ENCODE results near the gene PRKCG.

The PRKCG gene

DNA sequence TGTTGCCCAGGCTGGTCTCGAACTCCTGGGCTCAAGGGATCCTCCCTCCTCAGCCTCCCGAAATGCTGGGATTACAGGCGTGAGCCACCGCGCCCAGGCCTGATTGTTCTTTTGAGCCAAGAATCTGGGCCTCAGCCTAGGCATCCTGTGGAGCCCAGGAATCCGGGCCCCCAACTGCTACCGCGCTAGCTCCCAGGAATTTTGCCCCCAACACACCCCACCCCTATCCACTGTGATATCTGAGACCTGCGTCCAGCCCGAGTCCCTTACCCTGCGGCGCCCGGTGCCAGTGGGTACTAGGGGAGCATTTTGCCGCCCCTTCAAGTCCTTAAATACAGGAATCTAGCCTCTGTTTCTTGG, 15.2 kb upstream of the PRKCG start:
- H3K79me1 ChIP-seq (ENCODE audit: low read depth, low read length): peaks cover 2% of the 10 kb centered on the region
- WGBS, 2 donors (ENCODE audit: extremely low coverage in 2 of 2, insufficient read length in 2 of 2, insufficient replicate concordance in 1 of 2): no CpG with 5 or more reads among the region's 14 CpGs
- peak overlapping the region; percentile 99 for H2BK5ac ChIP-seq (ENCODE audit: low read length)
- H3K18ac ChIP-seq (ENCODE audit: low read length): peak overlapping the region; percentile 93
- no peak overlapping the region for H2BK12ac ChIP-seq (ENCODE audit: low read length)
- H3K4me2 ChIP-seq (ENCODE audit: insufficient read depth, low read length, poor library complexity, severe bottlenecking): peak overlapping the region; percentile 79
- H2BK15ac ChIP-seq (ENCODE audit: low read length): peak overlapping the region; percentile 19
- H4K8ac ChIP-seq (ENCODE audit: low read depth, low read length): no peak overlapping the region
- peak overlapping the region; percentile 69 to 85 for H3K4me3 ChIP-seq (ENCODE audit: low read length in 2 of 2)
- no peaks in the 10 kb centered on the region for H3K27me3 ChIP-seq (ENCODE audit: control insufficient read depth in 3 of 3, insufficient read depth in 3 of 3, low read depth in 1 of 3, low read length in 3 of 3)
- DNase-seq (ENCODE audit: low spot score): no peak
- peak overlapping the region; percentile 80 for H3K9ac ChIP-seq (ENCODE audit: low read depth, low read length, poor library complexity)
- no peak overlapping the region for H4K91ac ChIP-seq (ENCODE audit: low read depth, low read length, poor library complexity)
- peak overlapping the region; percentile 94 for H2AK5ac ChIP-seq (ENCODE audit: low read depth, low read length)
- no peak overlapping the region for H3K14ac ChIP-seq (ENCODE audit: low read length)
- H3K4me1 ChIP-seq (ENCODE audit: control insufficient read depth in 2 of 2, insufficient read depth in 1 of 2, low read depth in 1 of 2, low read length in 2 of 2): peaks cover 8 to 15% of the 10 kb centered on the region in 2 donors
- peak overlapping the region; percentile 65 for H2BK120ac ChIP-seq (ENCODE audit: low read depth, low read length)
- H3K27ac ChIP-seq (replicated peaks; ENCODE audit: low read length): peak overlapping the region; percentile 96
- H2AFZ ChIP-seq (ENCODE audit: low read length): peak overlapping the region; percentile 97
- H3K23ac ChIP-seq (ENCODE audit: low read depth, low read length, poor library complexity): no peak overlapping the region
- H3K9me3 ChIP-seq (replicated peaks in 1 of 2; ENCODE audit: control insufficient read depth in 2 of 2, insufficient read depth in 1 of 2, low read depth in 1 of 2, low read length in 2 of 2): no peaks in the 10 kb centered on the region
- H3K4ac ChIP-seq (ENCODE audit: low read length): no peak overlapping the region
- H3K36me3 ChIP-seq (replicated peaks in 1 of 2; ENCODE audit: control insufficient read depth in 2 of 2, insufficient read depth in 2 of 2, low read length in 2 of 2): peaks cover 0 to 13% of the 10 kb centered on the region in 2 donors

DNA sequence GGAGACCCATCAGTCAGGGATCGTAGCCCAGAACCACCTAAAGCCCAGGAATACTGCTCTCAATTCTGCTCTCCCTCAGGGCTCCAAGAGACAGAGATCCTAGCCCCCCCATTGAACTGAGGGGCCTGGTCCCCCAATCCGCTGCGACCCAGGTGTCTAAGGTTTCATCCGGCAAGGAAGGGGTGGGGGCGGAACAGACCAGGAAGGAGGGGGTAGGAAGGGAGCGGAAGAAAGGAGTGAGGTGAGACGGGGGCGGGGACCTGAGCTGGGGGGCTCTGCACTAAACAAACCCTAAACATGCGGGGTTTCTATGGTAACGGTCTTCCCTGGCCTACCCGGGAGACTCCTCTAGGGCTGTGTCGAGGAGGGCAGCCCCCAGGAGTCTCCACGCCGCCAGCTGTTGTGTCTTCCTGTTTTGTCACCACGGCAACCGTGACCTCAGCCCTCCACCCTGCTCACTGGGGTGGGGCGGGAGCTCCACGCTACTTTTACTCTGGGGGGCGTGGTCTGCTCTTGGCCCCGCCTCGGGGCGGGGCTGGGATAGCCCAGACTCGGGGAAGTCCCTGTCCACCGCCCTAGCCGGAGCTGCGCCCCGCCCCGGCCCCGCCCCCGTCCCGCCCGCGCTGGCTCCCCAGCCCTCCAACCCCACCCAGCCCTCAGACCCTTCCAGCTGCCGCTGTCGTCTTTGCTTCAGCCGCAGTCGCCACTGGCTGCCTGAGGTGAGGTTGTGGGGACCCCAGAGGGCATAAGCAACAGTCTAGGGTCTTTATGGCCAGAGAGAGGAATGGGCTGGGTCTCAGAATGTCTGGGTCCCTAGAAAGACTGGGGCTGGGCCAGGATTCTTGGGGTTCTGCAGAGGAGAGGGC, 14.5 kb upstream of the PRKCG start, which contains the start of gene MYADM:
TSS of gene MYADM (plus strand) at position 659 of the 866 bp plus-strand sequence. CDS start 5,647 bp downstream, outside the sequence.
- Histone ChIP-seq H2BK5ac (ENCODE audit: low read length) (peak within 1 kb of the TSS; percentile 99), H3K27ac (replicated peaks; ENCODE audit: low read length) (peak within 1 kb of the TSS; percentile 96), H3K4me2 (ENCODE audit: insufficient read depth, low read length, poor library complexity, severe bottlenecking) (peak within 1 kb of the TSS; percentile 88), H3K4me1 (ENCODE audit: control insufficient read depth in 2 of 2, insufficient read depth in 1 of 2, low read depth in 1 of 2, low read length in 2 of 2) (peaks cover 8 to 15% of the 10 kb centered on the region in 2 donors), H3K79me1 (ENCODE audit: low read depth, low read length) (peaks cover 2% of the 10 kb centered on the region), H3K9ac (ENCODE audit: low read depth, low read length, poor library complexity) (peak within 1 kb of the TSS; percentile 92), H2BK120ac (ENCODE audit: low read depth, low read length) (peak within 1 kb of the TSS; percentile 65), H3K18ac (ENCODE audit: low read length) (peak within 1 kb of the TSS; percentile 97), H3K36me3 (replicated peaks in 1 of 2; ENCODE audit: control insufficient read depth in 2 of 2, insufficient read depth in 2 of 2, low read length in 2 of 2) (peaks cover 0 to 19% of the 10 kb centered on the region in 2 donors), H3K27me3 (ENCODE audit: control insufficient read depth in 3 of 3, insufficient read depth in 3 of 3, low read depth in 1 of 3, low read length in 3 of 3) (no peaks in the 10 kb centered on the region), H2BK15ac (ENCODE audit: low read length) (peak within 1 kb of the TSS; percentile 86), H4K91ac (ENCODE audit: low read depth, low read length, poor library complexity) (peak within 1 kb of the TSS; percentile 38), H3K23ac (ENCODE audit: low read depth, low read length, poor library complexity) (peak within 1 kb of the TSS; percentile 44), H3K4ac (ENCODE audit: low read length) (no peak within 1 kb of the TSS), H4K8ac (ENCODE audit: low read depth, low read length) (no peak within 1 kb of the TSS), H2BK12ac (ENCODE audit: low read length) (no peak within 1 kb of the TSS), H2AFZ (ENCODE audit: low read length) (peak within 1 kb of the TSS; percentile 97), H3K4me3 (ENCODE audit: low read length in 2 of 2) (peak within 1 kb of the TSS; percentile 87 to 96), H3K14ac (ENCODE audit: low read length) (no peak within 1 kb of the TSS), H2AK5ac (ENCODE audit: low read depth, low read length) (peak within 1 kb of the TSS; percentile 94), H3K9me3 (replicated peaks in 1 of 2; ENCODE audit: control insufficient read depth in 2 of 2, insufficient read depth in 1 of 2, low read depth in 1 of 2, low read length in 2 of 2) (no peaks in the 10 kb centered on the region)
- DNase-seq (ENCODE audit: low spot score): peak; percentile 100
- no CpG with 5 or more reads among the region's 37 CpGs for WGBS, 2 donors (ENCODE audit: extremely low coverage in 2 of 2, insufficient read length in 2 of 2, insufficient replicate concordance in 1 of 2)

DNA sequence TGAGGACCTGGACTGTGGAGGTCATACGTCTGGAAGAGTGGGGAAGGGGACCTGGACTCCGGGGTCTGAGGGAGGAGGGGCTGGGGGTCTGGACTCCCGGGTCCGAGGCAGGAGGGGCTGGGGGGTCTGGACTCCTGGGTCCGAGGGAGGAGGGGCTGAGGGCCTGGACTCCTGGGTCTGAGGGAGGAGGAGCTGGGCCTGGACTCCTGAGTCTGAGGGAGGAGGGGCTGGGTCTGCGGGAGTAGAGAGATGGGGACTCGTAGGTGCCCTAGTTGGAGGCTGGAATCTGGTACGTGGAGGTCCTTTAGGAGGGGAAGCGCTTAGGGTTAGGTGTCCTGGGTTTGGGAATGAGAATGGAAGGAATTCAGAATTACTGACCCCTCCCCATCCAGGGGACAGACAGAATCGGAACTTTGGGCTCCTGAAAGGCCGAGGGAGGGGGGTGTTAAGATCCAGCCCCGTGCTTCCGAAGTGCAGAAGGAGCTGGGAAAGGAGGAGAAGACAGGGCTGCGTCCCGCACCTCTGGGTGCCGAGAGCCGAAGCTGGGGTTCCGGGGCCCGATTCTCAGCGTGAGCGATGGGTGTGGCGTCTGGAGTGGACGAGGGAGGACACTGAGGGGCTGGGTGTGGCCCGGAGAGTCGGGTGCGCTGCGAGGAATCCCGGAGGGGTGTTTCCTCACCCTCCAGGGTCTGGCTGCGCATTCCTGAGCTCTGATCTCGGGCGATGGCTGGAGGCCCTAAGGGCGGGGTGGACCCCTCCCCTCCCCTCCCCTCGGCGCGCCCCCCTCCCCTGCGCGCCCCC, 13.7 kb upstream of the PRKCG start:
- Histone ChIP-seq H3K4me1 (ENCODE audit: control insufficient read depth in 2 of 2, insufficient read depth in 1 of 2, low read depth in 1 of 2, low read length in 2 of 2) (peaks cover 8 to 15% of the 10 kb centered on the region in 2 donors), H2BK5ac (ENCODE audit: low read length) (peak overlapping the region; percentile 80), H3K23ac (ENCODE audit: low read depth, low read length, poor library complexity) (peak overlapping the region; percentile 44), H2AK5ac (ENCODE audit: low read depth, low read length) (peak overlapping the region; percentile 77), H3K18ac (ENCODE audit: low read length) (peak overlapping the region; percentile 97), H2BK15ac (ENCODE audit: low read length) (peak overlapping the region; percentile 86), H3K14ac (ENCODE audit: low read length) (no peak overlapping the region), H3K79me1 (ENCODE audit: low read depth, low read length) (peaks cover 5% of the 10 kb centered on the region), H4K91ac (ENCODE audit: low read depth, low read length, poor library complexity) (peak overlapping the region; percentile 38), H3K4me2 (ENCODE audit: insufficient read depth, low read length, poor library complexity, severe bottlenecking) (peak overlapping the region; percentile 88), H3K9me3 (replicated peaks in 1 of 2; ENCODE audit: control insufficient read depth in 2 of 2, insufficient read depth in 1 of 2, low read depth in 1 of 2, low read length in 2 of 2) (no peaks in the 10 kb centered on the region), H4K8ac (ENCODE audit: low read depth, low read length) (no peak overlapping the region), H3K9ac (ENCODE audit: low read depth, low read length, poor library complexity) (peak overlapping the region; percentile 92), H3K4me3 (ENCODE audit: low read length in 2 of 2) (peak overlapping the region; percentile 87 to 96), H3K27me3 (ENCODE audit: control insufficient read depth in 3 of 3, insufficient read depth in 3 of 3, low read depth in 1 of 3, low read length in 3 of 3) (no peaks in the 10 kb centered on the region), H2BK120ac (ENCODE audit: low read depth, low read length) (peak overlapping the region; percentile 63), H2AFZ (ENCODE audit: low read length) (peak overlapping the region; percentile 77), H3K4ac (ENCODE audit: low read length) (no peak overlapping the region), H3K27ac (replicated peaks; ENCODE audit: low read length) (peak overlapping the region; percentile 86), H3K36me3 (replicated peaks in 1 of 2; ENCODE audit: control insufficient read depth in 2 of 2, insufficient read depth in 2 of 2, low read length in 2 of 2) (peaks cover 4 to 26% of the 10 kb centered on the region in 2 donors), H2BK12ac (ENCODE audit: low read length) (no peak overlapping the region)
- DNase-seq (ENCODE audit: low spot score): no peak
- no CpG with 5 or more reads among the region's 37 CpGs for WGBS, 2 donors (ENCODE audit: extremely low coverage in 2 of 2, insufficient read length in 2 of 2, insufficient replicate concordance in 1 of 2)

Data from neuronal stem cell (in vitro differentiated cells).